OCI-LY3 (cell line): ENCODE data around the gene NAT8L.

Experiments
- CTCF ChIP-seq: fragments of 200-600, 300-600 bp; sonication (generic); IDR thresholded peaks from 2 replicates; pipeline ENCODE4 v1.5.1; 2014; ENCODE audit warnings: antibody characterized with exemption, low read length, low read depth
- EZH2phosphoT487 ChIP-seq: fragments of 200-600 bp; shearing (Covaris generic); IDR thresholded peaks from 2 replicates; pipeline ENCODE4 v1.6.1; 2018; ENCODE audit warnings: antibody characterized with exemption, mixed run types, low read depth

DNA sequence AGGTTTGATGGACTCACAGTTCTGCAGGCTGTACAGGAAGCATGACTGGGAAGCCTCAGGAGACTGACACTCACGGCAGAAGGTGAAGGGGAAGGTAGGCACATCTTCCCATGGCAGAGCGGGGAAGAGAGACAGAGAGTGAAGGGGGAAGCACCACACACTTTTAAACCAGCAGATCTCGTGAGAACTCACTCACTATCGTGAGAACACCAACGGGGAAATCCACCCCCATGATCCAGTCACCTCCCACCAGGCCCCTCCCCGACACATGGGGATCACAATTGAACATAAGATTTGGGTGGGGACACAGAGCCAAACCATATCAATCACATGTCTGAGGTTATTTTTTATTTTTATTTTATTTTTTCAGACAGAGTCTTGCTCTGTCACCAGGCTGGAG lies 4.9 kb upstream of the NAT8L start:
- no peak for TF ChIP-seq CTCF
- no peak for TF ChIP-seq EZH2phosphoT487
